ENCODE measurements around the gene PIGN.
A peak's percentile ranks its signal among the peaks of the same experiment; 100 is the strongest.
"Not testable (repeated sequence)": the region's sequence is repeated elsewhere in the genome, so short reads cannot be mapped to it uniquely, and the experiment has no call there.

PIGN gene

DNA sequence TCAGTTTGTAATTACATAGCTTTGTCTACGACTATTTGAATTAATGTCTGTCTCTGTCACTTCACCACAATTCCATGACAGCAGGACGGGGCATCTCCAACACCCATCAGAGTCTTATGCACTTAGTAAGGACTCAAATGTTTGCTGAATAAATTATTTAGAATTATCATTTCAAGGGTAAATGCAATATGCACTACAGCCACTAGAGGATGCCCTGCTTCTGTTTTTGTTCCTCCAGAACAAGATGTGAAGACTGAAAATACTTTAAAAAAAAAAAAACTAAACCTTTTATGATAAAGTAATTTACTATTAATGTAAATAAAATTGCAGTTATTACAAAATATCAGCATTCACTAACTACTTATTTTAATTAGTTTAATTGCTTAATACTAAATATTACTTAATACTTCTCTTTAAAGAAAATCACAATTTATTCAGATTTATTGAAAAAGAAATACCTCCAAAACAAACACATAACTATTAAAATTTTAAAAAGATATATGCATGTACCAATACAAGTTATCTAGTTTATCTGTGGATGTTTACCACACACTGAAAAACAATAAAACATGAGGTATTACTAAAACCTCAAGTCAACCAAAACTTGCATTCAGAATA is 3.2 kb downstream of the PIGN start:
- DNase-seq (ENCODE audit: low read depth in 4 of 4, low spot score in 1 of 4): peak in 1 of 4 experiments; percentile 26

- DNase-seq (ENCODE audit: low read depth in 4 of 4, low spot score in 1 of 4): no peak
Observed at GRCh38 chr18:62182220-62182619, 4.6 kb downstream of the PIGN start.

DNA sequence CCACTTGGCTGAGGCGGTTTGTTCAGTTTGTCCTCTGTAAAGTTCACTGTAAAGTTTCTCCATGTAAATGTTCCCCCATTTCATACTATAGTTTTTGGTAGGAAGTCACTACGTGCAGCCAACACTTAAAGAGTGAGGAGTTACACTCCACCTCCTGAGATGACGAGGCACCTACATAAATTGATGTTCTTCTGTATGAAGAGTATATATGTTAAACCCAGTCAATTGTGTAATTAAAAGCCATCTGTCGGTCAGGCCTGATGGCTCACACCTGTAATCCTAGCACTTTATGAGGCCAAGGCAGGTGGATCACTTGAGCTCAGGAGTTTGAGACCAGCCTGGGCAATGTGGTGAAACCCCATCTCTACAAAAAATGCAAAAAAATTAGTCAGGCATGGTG is 7.6 kb downstream of the PIGN start:
- DNase-seq (ENCODE audit: low read depth in 4 of 4, low spot score in 1 of 4): no peak

DNA sequence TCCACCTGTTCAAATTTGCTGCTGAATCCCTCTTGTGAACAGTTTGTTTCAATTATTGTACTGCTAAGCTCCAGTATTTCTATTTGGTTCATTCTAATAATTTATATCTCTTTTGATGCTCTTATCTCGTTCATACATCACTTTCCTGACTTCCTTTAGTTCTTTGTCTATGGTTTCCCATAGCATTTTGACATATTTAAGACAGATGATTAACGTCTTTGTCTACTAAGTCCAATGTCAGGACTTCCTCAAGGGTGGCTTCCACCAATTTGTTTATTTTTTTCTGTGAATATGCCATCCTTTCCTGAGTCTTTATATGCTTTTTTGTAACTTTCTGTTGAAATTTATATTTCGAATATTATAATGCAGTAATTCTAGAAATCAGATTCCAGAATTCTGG is 9.6 kb downstream of the PIGN start:
- no peak for DNase-seq (ENCODE audit: low read depth in 4 of 4, low spot score in 1 of 4)

DNA sequence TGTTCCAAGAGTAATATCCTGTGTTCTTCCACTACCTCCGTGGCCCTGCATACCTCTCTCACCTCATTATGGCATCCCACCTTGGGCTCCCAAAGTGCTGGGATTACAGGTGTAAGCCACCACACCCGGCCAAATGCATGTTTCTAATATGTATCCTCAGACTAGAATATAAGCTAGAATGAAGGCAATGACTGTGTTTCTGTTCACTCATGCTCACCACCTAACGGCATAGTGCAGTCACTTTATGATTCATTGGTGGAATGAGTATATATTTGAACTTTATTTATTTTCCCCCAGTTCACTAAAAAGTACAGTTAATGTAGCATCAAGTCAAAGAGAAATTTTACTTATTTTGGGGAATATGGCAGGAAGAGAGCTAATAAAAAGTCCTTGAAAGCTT is 11.3 kb downstream of the PIGN start:
- no peak for DNase-seq (ENCODE audit: low read depth in 4 of 4, low spot score in 1 of 4)

DNA sequence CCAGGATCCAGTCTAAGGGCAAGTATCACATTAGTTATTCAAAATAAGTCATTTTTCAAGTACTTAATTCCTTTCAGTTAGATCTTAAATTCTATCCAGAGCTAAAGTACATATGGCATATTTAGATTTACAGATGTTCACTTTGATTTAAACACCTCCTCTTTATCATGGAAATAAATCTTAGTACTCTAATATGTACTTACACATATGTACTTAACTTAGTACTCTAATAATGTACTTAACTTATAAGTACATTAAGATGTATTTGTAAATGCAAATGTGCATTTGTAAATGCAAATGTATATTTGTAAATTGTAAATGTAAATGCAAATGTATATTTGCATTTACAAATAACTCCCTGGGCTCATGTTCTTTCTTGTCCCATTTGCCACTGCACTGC is 14.6 kb downstream of the PIGN start:
- no peak for DNase-seq (ENCODE audit: low read depth in 4 of 4, low spot score in 1 of 4)

- DNase-seq (ENCODE audit: low read depth in 4 of 4, low spot score in 1 of 4): no peak
Observed at GRCh38 chr18:62170857-62171256, 16.0 kb downstream of the PIGN start.

GRCh38 chr18:62166524-62166923 is 20.3 kb downstream of the PIGN start:
- DNase-seq (ENCODE audit: low read depth in 4 of 4, low spot score in 1 of 4): not testable (repeated sequence)

DNA sequence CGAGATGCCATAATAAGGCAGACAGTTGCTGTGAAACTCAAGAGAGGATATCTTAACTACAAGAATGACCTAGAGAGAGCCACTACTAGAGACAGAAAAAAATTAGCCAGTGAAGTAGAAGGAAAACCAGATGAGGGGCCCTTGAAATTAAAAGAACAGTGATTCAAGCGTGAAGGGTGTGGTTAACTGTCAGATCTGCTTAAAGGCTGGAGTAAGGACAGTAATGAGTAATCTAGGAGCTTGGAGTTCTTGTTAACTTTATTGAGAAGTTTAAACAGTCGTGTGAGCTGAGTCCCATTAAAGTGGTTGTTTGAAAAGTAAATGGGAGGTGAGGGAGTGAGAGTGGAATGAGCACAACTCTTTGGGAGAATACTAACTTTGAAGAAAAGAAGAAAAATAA is 21.3 kb downstream of the PIGN start:
- no peak for DNase-seq (ENCODE audit: low read depth in 4 of 4, low spot score in 1 of 4)

DNA sequence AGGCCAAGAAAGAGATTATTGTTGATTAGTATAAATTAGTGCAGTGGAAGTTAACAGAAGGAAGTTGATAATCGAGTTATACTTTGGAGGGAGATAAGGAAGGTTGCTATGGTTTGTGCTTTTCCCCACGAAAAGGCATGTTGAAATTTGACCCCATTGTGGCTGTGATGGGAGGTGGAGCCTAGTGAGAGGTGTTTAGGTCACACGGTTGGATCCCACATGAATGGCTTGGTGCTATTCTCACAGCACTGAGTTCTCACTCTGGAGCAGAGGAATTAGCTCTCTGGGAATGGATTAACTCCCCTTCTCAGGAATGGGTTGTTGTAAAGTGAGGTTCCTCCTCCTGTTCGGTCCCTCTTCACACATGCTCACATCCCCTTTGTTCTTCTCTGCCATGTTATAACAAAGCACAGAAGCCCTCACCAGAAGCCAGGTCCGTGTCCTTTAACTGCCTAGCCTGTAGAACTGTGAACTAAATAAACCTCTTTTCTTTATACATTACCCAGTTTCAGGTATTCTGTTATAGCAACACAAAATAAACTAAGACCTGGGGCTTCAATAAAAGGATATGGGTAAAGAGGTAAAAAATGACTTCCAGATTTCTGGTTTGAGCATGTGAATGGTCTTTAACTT is 21.9 kb downstream of the PIGN start:
- no peak for DNase-seq (ENCODE audit: low read depth in 4 of 4, low spot score in 1 of 4)

DNA sequence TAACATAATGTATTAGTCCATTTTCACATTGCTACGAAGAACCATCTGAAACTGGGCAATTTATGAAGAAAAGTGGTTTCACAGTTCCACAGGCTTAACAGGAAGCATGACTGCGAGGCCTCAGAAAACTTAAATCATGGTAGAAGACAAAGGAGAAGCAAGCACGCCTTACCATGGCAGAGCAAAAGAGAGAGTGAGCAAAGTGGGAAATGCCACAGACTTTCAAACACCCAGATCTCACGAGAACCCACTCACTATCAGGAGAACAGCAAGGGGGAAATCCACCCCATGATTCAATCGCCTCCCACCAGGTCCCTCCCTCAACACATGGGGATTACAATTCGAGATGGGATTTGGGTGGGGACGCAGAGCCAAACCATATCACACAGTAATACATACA is 22.5 kb downstream of the PIGN start:
- DNase-seq (ENCODE audit: low read depth in 4 of 4, low spot score in 1 of 4): no peak

GRCh38 chr18:62157843-62158242 is 29.0 kb downstream of the PIGN start:
- no peak for DNase-seq (ENCODE audit: low read depth in 4 of 4, low spot score in 1 of 4)

DNA sequence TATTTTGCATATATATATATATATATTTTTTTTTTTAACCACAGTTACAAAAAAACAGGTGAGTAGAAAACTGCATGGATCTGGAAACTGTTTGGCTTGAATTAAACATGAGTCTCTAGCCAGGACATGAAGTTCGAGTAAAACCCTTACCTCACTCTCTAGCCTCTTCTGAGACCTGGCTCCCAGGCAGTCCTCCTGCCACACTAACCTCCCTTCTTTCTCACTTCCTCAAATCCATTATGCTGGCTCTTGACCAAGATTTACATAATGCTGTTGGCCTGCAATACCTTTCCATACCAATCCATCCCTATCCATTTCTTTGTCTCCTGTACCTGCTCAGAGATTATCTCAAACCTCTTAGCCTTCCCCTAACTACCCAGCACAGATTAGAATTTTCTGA is 34.0 kb downstream of the PIGN start:
- DNase-seq (ENCODE audit: low read depth in 4 of 4, low spot score in 1 of 4): no peak

- DNase-seq (ENCODE audit: low read depth in 4 of 4, low spot score in 1 of 4): no peak
Observed at GRCh38 chr18:62151068-62151771, 35.6 kb downstream of the PIGN start.

GRCh38 chr18:62144338-62144737 is 42.5 kb downstream of the PIGN start:
- DNase-seq (ENCODE audit: low read depth in 4 of 4, low spot score in 1 of 4): no peak

DNA sequence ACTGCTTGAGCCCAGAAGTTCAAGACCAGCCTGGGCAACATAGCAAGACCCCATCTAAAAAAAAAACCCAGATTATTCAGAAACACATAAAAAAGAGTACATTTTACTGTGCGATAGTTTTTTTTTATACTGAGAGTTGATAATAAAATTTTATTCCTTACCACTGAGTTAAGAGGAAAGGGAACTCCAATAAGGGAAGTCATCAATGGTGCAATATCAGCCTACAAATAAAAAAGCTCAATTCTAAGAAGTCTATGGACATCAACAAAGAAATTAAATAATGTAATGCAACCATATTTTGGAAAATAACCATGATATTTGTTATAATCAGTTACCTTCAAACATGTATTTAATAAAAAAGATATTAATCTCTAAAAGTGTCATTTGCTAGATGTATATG is 46.6 kb downstream of the PIGN start:
- no peak for DNase-seq (ENCODE audit: low read depth in 4 of 4, low spot score in 1 of 4)

DNA sequence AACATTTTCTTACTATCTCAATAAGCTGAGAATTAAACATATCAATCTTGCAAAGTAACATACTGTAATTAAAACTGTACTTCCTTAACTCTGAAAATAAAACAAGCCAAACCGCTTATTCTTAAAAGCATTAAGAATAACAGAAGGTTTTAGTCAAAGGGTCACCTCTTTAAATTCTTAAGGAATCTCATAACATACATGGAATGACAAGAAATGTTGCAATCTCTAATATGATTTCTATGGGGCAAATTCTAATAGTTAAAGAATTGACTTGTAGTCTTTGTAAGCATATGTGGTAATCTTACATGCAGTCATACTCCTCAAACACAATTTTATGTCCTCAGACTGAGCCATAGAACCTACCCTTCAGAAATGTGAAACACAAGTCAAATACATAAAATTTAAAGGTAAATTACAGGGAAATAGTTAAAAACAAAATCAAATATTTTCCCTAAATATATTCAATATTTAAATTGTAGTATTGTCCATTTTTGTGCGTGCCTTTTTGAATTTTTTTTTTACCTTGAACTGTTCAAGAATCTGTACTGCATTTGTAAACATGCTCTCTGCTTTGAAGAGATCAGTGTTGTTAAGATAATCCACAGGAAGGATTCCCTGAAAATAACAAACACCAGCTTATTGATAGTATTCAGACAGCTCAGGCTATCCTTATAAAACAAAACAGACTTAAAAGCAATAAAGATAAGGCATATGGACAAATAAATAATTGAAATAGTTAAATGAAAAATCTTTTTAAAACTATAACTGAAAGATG is 48.2 kb downstream of the PIGN start:
- no peak for DNase-seq (ENCODE audit: low read depth in 4 of 4, low spot score in 1 of 4)

DNA sequence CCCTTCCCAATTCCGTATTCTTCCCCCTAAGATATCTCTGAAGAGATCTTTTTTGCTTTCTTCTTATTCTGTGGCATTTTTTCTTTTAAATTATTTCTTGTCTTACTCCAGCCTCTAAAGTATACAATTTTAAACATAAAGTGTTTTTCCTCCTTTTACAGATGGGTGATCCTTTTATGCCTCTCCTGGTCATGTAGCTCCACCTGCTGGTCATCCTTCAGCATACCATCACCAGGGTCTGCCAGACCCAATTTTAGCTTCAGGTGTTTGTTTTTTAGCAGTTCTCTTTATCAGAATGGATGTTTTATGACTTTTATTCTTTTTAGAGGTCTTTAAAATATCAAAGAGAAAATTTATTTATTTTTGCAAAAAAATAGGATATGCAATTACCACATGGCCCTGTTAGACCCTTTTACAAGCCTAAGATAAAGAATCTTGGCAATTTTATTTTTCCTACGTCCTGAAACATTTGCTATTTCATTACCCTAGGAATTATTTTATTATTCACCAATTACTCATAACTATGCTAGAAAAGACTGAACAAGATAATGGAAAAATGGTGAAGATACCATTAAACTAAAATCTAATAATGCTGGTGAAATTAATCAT is 55.5 kb downstream of the PIGN start:
- peak; percentile 27 to 41 (median 38) for DNase-seq (ENCODE audit: low read depth in 4 of 4, low spot score in 1 of 4)

GRCh38 chr18:62128157-62128556 is 58.7 kb downstream of the PIGN start:
- DNase-seq (ENCODE audit: low read depth in 4 of 4, low spot score in 1 of 4): no peak

DNA sequence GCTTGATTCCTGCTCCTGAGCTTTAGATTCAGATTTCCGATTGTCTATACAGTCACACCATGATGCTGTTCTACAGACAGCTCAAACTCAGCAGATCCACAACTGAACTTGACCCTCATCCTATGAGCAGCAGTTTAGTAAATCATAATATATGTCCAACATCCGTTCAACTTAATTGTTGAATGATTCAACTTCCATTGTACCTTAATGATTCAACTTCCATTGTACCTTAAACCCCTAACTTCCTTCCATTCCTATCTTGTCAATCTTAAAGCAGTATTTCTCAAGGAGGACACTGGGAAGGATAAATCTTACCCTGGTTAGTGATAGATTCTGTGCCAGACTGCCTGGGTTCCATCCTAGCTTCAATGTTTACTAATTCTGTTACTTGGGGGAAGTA is 60.1 kb downstream of the PIGN start:
- DNase-seq (ENCODE audit: low read depth in 4 of 4, low spot score in 1 of 4): no peak

- DNase-seq (ENCODE audit: low read depth in 4 of 4, low spot score in 1 of 4): no peak
Observed at GRCh38 chr18:62125702-62126101, 61.2 kb downstream of the PIGN start.
